HG02852 (cell line): Measurements from ENCODE around the gene PAPLN.

Experiments
- ATAC-seq: cut with Tn5 transposase; IDR thresholded peaks from one replicate; pipeline ENCODE4 v1.9.1; 2021; ENCODE audit warnings: mild to moderate bottlenecking, moderate library complexity; ENCODE audit not compliant: unreplicated experiment

PAPLN gene

GRCh38 chr14:73231981-73232851, 5.1 kb upstream of the PAPLN start:
- ATAC-seq, result no peak

GRCh38 chr14:73232984-73233383, 4.3 kb upstream of the PAPLN start:
- no peak for ATAC-seq

- ATAC-seq, result no peak
Measured at GRCh38 chr14:73233564-73233963, 3.7 kb upstream of the PAPLN start.

GRCh38 chr14:73234029-73234428, 3.3 kb upstream of the PAPLN start:
- ATAC-seq, result no peak

- ATAC-seq, result no peak
Measured at GRCh38 chr14:73234586-73235394, 2.5 kb upstream of the PAPLN start.

- no peak for ATAC-seq
Measured at GRCh38 chr14:73235531-73236155, 1.7 kb upstream of the PAPLN start.

- no peak for ATAC-seq
Measured at GRCh38 chr14:73236157-73236556, 1.1 kb upstream of the PAPLN start.

GRCh38 chr14:73236752-73237218, 521 bp upstream of the PAPLN start:
- no peak for ATAC-seq

- ATAC-seq, result no peak
Measured at GRCh38 chr14:73237786-73238423, 599 bp downstream of the PAPLN start.

GRCh38 chr14:73238424-73238852, 1.1 kb downstream of the PAPLN start:
- ATAC-seq, result no peak

GRCh38 chr14:73238941-73239340, 1.6 kb downstream of the PAPLN start:
- no peak for ATAC-seq

GRCh38 chr14:73239393-73240241, 2.3 kb downstream of the PAPLN start:
- ATAC-seq, result no peak

- no peak for ATAC-seq
Measured at GRCh38 chr14:73240816-73241480, 3.6 kb downstream of the PAPLN start.

GRCh38 chr14:73241481-73242165, 4.3 kb downstream of the PAPLN start:
- no peak for ATAC-seq

GRCh38 chr14:73242357-73242901, 5.1 kb downstream of the PAPLN start:
- no peak for ATAC-seq

- no peak for ATAC-seq
Measured at GRCh38 chr14:73243341-73243740, 6.0 kb downstream of the PAPLN start.

GRCh38 chr14:73243748-73244147, 6.4 kb downstream of the PAPLN start:
- no peak for ATAC-seq

- ATAC-seq, result no peak
Measured at GRCh38 chr14:73244541-73245290, 7.4 kb downstream of the PAPLN start.
